CD4-positive, alpha-beta T cell treated with Interleukin-15 for 4 hours (primary cell): ENCODE results near the gene ERBB4.
"Not testable (repeated sequence)": the region's sequence is repeated elsewhere in the genome, so short reads cannot be mapped to it uniquely, and the experiment has no call there.

ENCODE experiments used
- DNase-seq: peaks from one replicate; pipeline ENCODE4 v3.0.0-alpha.2; 2020; ENCODE audit warnings: low spot score

ERBB4 gene

DNA sequence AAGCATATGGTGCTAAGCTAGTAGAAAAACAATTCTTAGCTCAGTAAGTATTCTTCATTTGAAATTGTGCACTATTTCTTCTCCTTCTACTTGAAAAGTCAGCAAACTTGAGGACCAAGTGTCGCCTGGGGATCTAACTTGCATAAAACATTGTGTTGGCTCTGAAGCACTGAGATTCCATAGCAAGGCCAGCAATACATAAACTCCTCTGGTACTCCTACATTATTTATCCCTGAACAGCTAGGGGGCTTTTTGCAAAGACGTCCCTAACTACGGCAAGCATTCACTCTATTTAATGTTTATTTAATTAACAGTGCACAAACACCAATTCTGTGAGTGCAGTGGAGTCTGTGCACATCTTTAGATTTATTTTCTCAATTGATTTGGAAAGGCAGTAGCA is 392.2 kb downstream of the ERBB4 start:
- DNase-seq = no peak

DNA sequence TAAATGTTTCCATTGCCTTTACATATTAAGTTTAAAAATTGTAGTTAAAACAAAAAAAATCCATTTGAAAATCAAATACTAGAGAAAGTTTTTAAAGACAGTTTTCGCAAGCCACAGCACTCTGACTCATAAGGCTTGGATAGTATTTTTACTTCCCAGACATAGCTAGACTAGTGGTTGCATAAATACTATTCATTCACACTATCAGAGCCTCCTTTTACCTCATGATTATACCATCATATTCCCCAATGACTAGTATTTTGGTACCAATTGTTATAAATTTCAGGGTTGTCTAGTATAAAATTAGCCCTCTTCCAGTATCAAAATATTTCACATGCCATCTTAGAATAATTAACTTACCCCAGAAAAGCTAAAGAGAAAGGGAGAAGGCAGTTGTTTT is 393.5 kb downstream of the ERBB4 start:
- DNase-seq = no peak

DNA sequence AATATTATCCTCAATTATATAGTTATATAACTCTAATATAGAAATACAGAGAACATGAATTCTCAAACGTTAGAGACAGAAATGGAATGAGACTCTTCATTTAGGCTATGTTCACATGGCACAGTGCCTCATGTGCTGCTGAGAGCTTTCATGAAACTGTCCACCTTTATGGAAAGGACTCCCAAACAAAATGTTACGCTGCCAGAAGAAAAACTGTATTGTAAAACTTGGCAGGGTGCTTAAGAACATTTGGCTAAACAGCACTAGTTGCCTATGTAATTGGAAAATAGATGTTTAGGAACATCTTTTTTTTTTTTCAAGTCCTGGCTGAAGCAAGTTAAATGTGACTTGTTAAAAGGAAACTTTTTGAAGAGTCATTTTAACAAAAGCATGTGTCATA is 396.0 kb downstream of the ERBB4 start:
- no peak for DNase-seq

DNA sequence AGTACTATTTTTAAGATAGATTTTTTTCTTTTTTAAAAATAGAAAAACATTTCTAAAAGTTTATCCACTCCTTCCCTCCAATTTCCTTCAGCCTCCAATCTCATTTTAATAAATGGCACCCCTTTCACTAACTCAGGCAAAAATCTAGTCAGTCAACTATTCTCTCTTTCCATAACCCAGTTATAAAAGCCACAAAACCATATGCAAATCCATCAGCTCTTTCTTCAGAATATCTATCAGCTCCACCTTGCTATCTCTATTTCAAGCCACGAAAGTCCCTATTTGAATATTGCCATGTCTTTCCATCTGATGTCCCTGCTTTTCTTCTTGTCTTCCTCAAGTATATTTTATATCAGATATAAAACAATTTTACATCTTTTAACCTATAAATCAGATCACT is 397.1 kb downstream of the ERBB4 start:
- DNase-seq = no peak

DNA sequence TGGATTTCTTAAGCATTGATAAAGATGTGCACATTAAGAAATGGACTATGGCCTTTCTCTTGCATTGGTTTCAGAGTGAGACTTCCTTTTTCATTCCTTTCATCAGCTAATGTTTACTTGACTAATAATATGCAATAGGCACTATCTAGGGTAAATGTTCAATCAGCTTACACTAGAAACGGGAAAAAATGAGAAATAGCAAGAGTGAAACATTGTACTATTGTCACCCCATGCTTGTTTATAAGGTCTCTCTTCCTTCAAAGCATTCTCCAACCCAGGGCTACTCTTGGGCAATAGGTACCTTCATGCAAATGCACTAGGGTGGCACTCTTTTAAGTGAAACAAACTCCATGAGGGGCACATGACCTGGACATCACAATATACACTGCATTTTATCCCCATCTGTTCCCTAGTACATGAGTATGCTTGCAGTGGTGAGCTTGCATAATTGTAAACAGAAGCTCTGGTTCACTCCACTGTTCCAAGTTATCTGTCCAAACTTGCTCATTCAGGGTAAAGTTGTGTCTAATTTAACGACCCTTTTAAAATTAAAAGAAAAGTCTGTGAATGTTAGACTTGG is 402.3 kb downstream of the ERBB4 start:
- no peak for DNase-seq

DNA sequence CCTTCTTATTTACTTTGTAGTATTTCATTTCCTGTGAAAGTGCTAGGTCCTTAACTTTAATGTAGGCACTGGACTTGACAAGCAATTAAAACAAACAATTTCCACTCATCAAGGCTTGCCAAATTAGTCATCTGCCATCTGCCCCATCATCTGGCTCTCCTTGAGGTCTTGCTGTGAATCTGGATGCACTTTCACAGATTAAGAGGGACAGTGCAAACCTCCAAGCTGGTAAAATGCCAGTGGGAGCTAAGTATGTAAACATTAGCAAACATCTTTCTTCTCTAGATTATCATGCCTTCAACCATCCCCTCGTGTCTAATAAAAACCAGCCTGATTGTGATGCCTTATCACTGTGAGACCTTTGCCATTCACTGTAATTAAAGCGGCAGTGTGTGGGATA is 402.9 kb downstream of the ERBB4 start:
- no peak for DNase-seq

DNA sequence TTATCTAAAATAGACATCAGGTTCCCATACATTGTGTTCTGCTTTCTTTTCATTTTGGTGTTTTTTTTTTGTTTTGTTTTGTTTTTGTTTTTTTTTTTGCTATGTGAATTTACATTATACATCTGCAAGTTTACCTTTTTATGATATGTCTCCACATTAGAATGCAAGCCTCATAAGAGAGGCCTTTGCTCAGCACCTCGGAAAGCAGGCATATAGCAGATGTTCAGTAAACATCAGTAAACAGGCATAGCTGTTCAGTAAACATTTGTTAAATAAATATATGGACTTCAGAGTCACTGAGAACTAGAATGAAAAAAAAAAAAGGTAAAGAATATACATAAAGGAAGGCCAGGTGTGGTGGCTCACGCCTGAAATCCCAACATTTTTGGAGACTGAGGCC is 405.3 kb downstream of the ERBB4 start:
- no peak for DNase-seq

DNA sequence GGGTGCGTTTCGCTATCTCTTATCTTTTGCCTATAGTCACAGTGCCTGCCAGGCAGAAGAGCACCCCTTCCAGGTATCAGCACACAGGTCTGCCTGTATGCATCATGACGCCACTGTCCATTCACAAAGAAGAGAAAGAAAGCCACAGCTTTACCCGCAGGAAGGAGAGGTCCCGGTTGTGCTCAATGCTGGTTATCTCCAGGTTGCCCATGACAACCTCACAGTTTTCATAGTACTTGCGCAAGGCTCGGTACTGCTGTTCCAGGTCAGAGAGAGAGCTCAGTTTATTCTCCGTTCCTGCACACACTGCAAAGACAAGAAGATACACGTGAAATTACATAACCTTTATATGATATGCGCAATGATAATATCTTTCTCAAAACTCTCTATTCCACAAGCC is 414.0 kb downstream of the ERBB4 start:
- no peak for DNase-seq

DNA sequence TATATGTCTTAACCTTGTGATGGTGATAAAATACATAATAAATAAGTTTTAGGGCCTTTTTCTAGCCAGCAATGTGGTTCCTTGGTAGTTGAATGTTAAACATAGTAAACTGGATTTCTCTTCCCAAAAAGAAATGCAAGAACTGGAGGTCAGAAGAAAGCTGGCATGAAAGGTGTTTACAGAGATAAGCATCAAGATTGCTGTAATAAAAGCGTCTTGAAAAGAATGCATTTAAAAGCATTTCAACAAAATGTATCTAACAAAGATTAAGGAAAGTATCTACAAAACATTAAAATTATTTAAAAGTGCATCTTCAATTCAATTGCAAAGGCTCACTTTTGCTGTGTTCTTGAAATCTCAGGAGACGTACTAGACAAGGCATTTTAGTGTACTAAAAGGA is 419.0 kb downstream of the ERBB4 start:
- DNase-seq = no peak

DNA sequence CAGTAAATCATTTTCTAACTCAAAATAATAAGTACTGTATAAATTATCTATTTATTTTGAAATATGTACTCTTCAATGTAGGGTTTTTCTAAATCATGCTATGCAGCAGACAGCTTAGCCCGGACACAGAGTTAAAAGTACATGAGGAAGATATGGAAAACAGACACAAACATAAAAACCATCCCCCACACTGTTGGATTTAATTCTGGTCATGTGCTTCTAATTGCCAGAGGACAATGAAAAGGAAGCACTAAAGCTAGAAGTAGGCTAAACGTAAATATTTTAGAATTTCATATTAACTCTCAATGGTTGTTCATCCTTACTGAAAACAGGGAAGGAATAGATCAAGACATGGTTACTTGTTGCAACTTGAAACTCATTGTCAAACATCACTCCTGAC is 420.7 kb downstream of the ERBB4 start:
- DNase-seq = no peak

DNA sequence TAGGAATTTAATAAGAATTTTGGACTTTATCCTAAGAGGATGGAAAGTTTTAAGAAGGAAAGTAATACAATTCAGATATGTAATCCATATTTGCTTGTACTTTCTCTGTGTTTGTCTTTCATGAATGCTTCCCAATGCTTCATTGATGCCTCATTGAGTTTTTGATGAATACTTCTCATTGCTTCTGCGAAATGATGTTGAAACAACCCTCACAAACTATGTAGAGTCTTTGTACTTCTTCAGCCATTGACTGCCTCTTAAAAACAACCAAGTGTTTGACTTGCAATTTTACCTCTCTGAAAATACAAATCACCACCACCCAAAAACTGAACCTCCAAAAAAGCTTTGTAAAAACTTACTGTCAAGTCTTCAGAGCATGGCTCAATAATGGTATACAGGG is 424.1 kb downstream of the ERBB4 start:
- no peak for DNase-seq

DNA sequence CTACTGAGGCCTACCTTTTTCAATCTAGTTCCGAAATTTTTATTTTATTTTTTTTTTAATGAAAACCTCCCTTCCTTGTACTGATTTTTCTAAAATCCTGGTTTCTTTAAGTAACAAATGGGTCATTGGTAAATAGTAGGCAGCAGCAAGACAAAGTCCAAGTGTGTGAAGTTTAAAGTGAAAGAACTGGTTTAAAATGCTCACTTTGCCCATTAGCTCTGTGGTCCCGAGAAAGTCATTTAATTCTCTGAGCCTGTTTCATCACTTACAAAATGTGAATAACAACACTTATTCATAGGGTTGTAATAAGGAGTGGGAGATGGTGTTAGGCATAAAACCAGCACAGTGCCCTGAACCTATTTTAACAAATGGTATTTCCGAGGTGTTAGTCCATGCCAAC is 426.2 kb downstream of the ERBB4 start:
- DNase-seq = no peak

DNA sequence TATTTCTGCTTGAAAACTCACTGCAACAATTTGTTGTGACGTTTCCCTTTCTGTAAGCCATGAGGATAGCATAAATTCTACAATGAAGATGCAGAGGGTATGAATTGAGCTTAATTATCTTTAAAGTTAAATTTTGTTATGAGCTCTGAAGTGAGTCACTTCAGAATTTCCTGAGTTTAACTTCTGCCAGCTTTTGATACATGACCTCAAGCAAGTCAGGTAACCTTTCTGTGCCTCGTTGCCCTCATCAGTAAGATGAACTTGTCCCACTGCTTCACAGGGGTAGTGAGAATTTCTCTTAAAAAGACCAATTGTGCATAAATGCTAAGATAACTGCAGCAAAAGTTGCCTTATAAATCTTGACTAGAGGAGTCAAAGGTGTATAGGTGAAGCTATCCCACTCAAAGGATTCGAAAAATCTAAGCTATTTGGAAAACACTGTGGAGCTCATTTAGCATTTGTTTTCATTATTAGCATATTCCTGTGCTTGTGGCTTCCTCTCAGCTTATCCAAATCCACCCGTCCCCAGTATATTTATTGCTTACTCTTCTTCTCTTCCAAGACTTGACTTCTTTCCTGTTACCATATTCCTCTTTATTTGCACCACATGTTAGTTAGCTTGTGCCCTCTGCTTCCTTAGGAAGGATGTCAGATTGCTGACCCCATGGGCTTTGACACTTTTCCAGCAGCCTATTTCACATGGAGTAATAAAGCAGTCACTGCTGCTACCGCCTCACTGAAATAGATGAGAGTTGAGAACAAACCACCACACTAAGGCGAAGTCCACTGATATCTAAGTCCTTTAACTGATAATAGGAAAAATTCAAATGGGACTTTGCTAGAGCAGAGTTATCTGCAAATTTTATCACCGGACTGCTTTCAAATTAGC is 428.6 kb downstream of the ERBB4 start:
- no peak for DNase-seq

DNA sequence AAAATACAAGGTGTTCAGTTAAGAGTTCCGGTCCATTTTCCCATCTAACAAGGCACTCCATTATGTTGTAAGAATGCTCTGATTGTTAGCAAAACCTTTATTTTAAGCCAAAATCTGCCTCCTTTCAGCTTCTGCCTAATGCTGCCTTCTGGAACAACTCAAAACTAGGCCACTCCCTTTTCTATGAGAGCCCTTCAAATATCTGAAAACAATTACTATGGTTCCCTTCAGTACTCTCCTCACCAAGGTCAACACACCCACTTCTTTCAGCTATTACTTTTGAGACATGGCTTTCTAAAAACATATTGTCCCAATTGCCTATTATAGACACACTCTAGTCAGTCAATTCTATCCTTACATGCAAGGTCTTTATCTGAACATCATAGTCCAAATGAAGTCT is 429.4 kb downstream of the ERBB4 start:
- no peak for DNase-seq

DNA sequence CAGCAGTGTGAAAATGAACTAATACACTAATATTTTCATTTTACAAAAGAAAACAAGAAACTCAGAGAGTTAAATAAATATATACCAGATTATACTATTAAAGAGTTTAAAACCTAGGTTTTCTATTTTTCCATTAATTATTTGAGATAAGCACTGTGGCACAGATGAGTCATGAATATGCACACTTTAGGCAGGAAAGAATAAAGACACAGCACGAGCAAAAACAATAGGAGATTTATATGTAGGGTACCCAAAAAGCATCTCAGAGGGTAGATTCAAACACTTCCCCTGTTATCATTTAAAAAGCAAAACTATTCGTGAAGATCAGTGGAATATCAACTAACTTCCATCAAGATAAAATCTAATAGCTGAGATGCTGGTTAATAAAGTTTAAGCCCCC is 430.6 kb downstream of the ERBB4 start:
- DNase-seq = no peak

DNA sequence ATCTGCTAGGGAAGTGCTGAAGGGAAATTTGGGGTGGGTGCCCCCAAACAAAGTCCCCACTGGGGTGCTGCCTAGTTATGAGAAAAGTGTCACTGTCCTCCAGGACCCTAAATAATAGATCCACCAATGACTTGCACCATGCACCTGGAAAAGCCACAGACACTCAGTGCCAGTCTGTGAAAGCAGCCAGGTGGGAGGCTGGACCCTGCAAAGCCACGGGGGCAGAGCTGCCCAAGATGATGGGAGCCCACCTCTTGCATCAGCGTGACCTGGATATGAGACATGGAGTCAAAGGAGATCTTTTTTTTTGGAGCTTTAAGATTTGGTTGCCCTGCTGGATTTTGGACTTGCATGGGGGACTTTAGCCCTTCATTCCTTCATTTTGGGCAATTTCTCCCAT is 431.6 kb downstream of the ERBB4 start:
- DNase-seq = no peak

DNA sequence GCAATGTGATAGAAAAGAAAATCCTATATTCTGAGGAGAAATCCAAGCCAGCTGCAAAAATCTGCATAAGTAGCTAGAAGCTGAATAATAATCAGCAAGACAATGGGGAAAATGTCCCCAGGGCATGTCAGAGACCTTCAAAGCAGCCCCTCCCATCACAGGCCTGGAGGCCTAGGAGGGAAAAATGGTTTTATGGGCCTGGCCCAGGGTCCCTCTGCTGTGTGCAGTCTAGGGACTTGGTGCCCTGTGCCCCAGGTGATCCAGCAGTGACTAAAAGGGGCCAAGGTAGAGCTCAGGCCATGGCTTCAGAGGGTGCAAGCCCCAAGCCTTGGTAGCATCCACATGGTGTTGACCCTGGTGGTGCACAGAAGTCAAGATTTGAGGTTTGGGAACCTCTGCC is 432.1 kb downstream of the ERBB4 start:
- DNase-seq = not testable (repeated sequence)

DNA sequence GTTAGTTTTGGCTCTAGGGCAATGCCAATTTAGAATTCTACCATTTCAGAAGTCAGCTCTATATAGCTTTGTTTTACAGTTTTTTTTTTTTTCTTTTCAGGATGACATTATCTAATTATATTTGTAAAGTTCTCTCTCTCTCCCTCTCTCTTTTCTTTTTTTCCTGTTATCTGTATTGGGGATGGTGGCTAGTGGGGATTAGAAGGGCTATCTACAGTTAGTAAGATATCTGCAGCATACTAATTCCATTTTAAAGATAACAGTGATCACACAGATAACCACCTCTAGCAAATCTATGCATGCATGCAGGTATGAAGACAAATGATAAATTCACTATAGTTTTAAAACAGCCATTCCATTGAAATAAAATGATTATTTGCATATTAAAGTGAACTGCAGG is 438.9 kb downstream of the ERBB4 start:
- no peak for DNase-seq

DNA sequence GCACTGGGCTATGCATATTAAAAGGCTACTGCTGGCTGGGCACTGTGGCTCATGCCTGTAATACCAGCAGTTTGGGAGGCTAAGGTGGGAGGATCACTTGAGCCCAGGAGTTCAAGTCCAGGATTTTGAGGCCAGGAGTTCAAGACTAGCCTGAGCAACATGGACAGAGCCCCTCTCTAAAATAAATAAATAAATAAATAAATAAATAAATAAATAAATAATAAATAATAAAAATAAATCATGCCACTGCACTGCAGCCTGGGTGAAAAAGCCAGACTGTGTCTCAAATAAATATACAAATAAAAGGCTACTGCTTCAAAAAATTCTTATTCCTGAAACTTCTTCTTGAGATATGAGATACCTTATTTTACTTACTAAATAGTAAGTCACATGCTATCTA is 439.6 kb downstream of the ERBB4 start:
- DNase-seq = no peak

DNA sequence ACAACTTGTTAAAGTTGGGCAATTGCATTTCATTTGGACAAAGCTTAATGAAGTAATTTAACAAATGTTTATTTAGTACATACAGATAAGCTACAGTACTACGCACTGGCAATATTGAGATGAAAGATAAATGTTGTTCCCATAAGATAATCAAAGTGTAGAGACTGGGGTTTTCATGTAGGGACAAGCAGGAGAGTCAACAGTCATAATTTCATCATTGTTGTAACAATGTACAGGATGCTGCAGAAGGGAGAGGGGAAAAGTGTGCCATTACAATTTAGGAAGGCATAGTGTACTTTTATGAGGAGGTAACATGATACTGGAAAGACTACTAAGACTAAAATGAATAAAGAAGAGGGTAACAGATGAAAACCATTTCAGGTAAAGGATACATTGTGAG is 441.6 kb downstream of the ERBB4 start:
- no peak for DNase-seq

DNA sequence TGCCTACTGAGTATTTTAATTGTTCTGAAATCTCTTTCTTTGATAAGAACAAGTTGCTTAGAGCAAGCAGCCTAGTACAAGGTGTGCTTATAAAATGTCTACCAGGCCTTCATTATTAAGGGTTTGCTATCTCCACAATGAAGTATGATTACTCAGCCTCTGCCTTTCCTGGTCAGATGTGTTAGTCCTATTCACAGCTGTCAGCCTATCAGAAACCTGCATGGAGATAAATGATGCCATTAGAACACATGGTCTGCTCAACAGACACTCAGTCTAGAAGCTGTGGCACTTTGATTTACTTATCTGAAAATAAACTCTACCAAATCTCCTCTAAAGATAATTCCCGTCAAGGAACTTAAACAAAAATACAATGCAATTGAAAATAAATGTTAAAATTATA is 448.7 kb downstream of the ERBB4 start:
- DNase-seq = no peak

DNA sequence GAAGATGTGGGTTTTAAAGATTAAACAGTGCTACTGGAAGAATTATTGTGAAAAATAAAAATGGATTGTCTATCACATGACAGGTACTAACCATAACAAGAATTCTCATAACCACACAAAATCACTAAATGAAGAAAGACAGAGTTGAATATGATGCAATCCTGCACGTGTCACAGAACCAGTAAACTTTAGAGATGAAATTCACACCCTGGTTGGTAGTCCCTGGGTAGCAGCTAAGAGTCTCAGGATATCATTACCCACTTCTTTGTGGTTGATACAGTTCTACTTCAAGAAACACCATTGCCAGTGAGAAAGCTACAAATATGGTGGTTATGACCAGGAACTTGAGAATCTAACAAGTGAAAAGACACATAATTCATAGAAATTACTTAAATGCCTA is 450.2 kb downstream of the ERBB4 start:
- no peak for DNase-seq

DNA sequence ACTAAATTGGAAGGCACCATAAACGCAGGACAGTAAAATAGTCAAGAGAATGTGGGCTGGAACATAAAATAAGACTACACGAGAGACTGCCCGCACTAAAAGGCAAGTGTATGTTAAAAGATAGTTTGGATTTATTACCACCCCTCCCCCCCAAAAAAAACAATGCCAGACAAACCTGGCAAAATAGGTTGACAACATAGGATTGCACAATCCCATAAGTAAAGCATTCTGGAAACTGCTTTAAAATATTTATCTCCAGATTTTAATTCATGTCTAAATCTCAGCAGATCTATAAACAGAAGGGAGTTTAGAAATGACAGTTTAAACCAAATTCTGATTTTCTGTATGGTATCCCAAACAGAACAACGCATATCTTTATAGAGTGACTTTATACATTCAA is 455.1 kb downstream of the ERBB4 start:
- no peak for DNase-seq

DNA sequence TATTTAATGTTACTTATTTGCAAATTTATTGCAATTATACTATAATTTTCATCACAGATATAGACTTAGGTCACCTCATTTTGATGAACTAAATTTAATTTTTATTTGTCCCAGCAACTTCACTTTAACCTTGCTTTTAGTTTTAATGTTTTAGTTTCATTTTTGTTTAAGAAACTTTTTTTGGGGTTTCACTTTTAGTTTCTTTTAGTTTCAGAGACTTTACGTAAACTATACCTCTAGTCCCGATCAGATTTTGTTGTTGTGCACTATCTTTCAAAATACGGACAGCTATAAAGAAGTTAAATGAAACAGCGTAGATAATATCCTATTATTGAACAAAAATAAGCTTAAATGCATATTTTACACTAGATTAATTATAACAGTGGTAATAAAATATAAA is 460.5 kb downstream of the ERBB4 start:
- no peak for DNase-seq
